Kidney glomerular epithelial cell (primary cell): ENCODE data around the gene SOX11.
A peak's percentile ranks its signal among the peaks of the same experiment; 100 is the strongest.
"Not testable (repeated sequence)": the region's sequence is repeated elsewhere in the genome, so short reads cannot be mapped to it uniquely, and the experiment has no call there.

Source experiments
- DNase-seq: peaks from one replicate; lab custom pipeline; 2025; lab: John Stamatoyannopoulos, UW

Gene SOX11

DNA sequence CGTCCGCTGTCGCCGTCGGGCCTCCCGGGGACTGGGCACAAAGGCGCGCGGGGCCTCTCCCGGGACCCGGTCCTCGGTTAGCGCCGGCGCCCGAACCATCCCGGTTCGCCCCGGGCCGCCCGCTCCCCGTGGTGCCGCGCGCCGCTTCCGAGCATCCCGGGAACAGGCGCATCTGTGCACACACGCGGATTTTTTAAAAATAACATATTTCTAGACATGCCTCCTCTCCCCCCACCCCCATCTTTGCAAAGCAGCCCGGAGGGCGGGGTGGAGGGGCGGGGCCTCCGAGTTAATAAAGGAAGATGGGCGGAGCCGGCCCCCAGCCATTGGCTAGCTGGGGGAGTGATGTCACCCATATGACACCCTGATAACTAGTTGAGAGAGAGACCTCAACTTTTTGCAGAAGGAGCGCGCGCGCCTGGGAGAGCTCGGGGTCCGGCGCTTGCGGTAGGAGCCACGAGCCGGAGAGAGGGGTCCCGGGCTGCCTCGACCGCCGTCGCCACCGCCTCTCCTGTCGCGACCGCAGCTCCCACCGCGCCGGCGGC lies at the start of gene SOX11:
Gene SOX11, plus strand, starts transcription at position 400 of the 545 bp plus-strand sequence. CDS start 338 bp downstream, outside the sequence.
- DNase-seq: peak; percentile 26

- not testable (repeated sequence) for DNase-seq
These were observed 39.5 kb upstream of the SOX11 start for GRCh38 chr2:5652734-5653133.

GRCh38 chr2:5653756-5654155 lies 38.4 kb upstream of the SOX11 start:
- DNase-seq: not testable (repeated sequence)

GRCh38 chr2:5657231-5657630 lies 35.0 kb upstream of the SOX11 start:
- no peak for DNase-seq

DNA sequence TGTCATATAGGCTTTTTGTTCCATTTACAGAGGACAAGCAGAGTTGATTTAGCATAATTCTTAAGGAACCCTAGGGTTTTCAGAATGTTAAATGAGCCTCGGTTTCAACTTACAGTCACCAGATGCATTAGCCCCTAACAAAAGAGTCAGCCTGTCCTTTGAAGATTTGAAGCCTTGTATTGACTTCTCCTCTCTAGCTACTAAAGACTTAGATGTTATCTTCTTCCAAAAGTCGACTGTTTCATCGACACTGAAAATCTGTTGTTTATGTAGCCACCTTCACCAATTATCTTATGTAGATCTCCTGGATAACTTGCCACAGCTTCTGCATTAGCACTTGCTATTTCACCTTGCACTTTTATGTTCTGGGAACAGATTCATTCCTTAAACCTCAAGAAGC lies 31.6 kb upstream of the SOX11 start:
- no peak for DNase-seq

- DNase-seq: no peak
These were observed 30.8 kb upstream of the SOX11 start for GRCh38 chr2:5661362-5661761.

GRCh38 chr2:5664278-5664681 lies 27.9 kb upstream of the SOX11 start:
- no peak for DNase-seq

DNA sequence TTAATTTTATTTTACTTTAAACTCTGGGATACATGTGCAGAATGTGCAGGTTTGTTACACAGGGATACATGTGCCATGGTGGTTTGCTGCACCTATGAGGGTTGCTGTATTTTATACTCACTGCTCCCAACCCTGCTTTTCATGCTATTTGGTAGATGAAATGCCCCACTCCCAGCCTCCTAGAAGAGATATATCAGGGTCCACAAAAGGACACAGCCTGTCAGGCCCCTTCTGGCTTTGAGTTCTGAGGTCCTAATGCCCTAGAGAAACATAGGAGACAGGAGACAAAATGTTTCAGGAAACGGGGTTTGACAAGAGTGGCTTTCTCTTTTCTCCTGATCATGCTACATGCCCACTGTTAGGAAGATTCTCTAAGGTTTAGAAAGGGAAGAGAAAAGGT lies 27.1 kb upstream of the SOX11 start:
- no peak for DNase-seq

GRCh38 chr2:5666798-5667197 lies 25.4 kb upstream of the SOX11 start:
- DNase-seq: no peak

GRCh38 chr2:5667655-5668054 lies 24.5 kb upstream of the SOX11 start:
- not testable (repeated sequence) for DNase-seq

GRCh38 chr2:5668682-5669250 lies 23.4 kb upstream of the SOX11 start:
- DNase-seq: no peak

DNA sequence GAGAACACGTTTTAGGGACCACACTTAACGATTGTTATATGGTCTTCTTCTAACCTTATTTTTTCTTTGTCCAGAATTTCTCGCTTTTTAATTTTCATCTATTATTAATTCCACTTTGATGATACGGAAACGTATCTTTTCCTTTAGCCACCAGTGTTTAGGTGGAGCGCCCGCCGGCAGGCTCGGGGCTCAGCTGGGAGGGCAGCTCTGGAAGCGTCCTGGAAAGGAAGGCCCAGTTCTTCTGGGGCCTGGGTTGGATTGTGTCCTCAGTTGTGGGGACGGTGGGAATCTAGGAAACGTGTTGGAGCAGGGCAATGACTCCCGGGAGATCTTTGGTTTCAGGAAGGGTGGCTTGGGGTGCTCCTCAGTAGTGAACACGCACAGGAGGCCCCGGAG lies 19.4 kb upstream of the SOX11 start:
- no peak for DNase-seq

- no peak for DNase-seq
These were observed 18.8 kb upstream of the SOX11 start for GRCh38 chr2:5673145-5674025.

DNA sequence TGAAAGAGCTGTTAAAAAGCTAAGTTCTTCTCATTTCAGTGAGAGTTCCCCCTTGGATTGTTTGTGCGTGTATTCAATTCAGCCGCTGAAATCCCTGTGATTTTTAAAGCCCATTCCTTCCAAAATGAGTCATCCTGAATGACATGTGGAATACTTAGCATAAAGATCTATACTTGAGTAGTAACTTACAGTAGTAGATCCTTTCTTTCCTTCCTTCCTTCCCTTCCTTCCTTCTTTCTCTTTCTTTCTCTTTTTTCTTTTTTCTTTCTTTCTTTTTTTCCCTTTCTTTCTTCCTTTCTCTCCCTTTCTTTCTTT lies 18.2 kb upstream of the SOX11 start:
- DNase-seq: no peak

DNA sequence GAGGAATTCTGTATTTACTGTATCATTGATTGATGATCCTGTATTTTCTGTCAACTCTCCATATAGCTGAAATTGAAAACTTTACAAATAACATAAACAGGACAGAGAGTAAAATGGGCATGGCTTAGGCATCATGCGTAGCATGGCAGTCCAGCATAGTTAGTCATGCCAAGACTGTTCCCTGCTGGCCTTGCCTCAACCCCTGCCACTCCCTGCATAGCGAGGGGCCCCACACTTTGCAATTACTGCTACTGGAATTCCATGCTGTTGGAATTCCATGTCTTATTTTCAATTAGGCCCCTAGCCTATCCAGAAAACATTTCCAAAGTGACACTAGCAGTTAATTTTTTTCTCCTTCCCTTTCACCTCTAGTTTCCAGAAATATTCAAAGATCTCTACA lies 15.1 kb upstream of the SOX11 start:
- DNase-seq: no peak

DNA sequence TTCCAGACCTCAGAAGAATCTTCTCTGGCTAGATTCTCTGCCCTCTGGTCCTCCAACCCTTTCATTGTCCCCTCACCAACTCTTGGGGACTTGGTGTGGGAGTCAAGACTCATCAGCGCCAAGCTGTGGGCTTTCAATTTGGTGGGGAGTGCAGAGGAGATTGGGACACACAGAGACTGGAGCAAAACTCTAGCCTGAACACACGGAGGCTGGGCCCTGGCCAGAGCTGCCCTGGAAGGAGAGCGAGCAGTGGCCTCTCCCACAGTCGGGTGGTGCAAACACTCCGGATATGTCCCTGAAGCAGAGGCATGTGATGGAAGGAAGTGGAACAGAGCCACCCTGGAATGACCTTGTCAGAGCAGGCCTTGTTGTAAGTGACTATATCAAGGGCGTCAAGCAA lies 8.7 kb upstream of the SOX11 start:
- DNase-seq: no peak

DNA sequence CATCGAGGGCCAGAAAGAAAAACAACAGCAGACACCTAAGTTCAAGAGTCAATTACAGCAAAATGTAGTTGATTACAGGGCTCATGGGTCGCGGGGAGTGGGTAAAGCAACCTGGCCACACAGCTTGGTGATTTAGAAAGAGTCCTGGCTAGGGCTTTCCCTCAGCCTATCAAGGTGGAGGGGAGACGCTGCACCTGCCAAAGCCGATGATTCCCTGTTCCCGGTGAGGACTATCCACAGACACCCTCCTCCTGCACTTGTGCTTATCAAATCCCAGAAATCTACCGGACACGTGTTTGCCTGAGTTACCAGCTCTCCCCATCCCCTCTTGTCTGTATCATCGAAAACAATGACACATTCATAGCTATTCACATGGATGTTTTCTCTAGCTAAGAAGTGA lies 7.0 kb upstream of the SOX11 start:
- DNase-seq: no peak

GRCh38 chr2:5686068-5686467 lies 6.1 kb upstream of the SOX11 start:
- no peak for DNase-seq

DNA sequence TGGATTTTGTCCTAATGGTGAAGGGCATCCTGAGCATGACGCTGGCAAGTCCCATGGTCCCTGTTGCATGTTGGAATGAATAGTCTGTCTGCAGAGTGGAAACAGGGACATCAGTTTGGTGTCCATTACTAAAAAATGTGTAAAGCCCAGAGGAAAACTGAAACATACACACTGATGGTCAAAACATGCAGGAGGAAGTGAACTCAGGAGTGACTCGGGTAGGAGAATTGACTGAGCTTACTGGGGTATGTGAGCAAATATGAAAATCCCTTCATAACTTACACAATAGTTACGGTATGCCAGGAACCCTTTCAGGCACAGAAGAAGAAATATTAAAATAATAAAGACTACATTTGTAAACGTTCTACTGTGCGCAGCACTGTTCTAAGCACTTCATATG lies 5.6 kb upstream of the SOX11 start:
- no peak for DNase-seq

DNA sequence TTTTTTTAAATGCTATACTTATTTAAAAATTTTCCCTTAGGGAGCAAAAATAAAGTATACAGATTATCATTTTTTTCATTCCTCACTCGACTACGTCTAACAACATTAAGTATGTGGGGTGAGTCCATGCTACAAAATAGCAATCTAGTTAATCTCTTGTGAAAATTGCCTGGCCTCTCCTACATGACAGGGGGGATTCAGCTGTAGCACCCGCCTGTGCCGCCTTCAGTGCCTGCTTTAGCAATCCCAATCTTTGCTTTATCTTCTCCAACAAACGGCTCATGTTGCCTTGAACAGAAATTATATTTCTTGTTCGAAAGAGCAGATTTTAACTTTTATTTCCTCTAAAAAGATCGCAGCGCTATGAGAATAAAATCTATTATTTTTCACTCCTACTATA lies 2.4 kb upstream of the SOX11 start:
- DNase-seq: no peak

DNA sequence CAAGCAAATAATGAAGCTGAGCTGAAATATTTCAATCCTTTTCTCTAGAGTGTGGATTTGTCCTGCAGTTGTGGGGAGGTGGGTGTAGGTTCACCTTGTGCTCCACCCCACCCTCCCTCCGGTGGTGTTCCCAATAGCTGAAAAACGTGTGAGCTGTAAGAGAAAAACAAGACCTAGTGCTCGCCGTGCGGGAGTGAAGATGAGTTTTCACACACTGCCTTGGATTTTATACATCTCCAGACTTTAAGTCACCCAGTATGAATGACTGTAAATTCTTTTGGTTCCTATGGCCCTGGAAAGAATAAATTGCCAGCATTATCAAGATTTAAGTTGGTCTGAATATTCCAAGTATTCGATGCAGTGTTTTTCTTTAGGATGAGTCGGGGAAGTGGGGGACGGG lies 1.9 kb upstream of the SOX11 start:
- DNase-seq: no peak

GRCh38 chr2:5690718-5691220 lies 1.4 kb upstream of the SOX11 start:
- DNase-seq: no peak

DNA sequence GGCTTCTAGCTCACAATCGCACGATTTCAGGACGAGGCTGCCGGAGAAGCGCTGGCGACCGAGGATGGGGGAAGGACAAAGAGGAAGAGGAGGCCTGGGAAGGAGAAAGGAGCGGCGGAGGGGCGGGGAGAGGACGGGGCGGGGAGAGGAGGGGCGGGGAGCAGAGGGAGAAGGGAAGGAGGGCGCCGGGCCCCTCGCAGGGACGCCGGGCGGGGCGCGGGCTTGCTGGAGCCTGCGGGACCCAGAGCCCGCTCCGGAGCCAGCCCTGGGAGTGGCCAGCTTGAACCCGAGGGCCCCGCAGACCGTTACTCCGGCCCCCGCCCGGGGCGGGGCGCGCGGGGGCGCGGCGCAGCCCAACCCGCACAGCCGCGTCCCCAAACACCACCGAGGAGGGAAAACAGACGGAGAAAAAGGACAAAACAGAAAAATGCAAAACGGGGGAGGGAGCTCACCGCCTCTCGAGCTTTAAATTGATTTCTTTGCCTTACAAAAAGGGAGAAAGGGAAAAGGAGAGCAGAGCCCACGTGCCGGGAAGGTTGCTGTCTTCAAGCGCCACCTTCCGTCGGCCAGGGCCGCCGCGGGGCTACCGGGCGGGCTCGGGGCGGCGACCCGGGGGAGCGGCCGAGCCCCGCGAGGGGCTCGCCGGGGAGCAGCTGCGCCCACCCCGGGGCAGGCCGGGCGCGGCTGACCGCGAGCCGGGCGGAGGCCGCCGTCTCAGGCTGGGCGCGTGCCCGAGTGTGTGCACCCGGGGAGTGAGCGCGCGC lies 781 bp upstream of the SOX11 start:
- no peak for DNase-seq
